Activated CD8-positive, alpha-beta T cell treated with anti-CD3 and anti-CD28 coated beads for 36 hours (primary cell): ENCODE data around the gene ATP9B. TPM values are rescaled to one million over a fixed set of nuclear protein-coding genes. Genes with fewer than 3 reads are reported as not detected.

ENCODE experiments used
- ATAC-seq: fragments of 200-7000 bp; cut with Tn5 transposase; one replicate; pipeline ENCODE4 v1.10.0; 2021; ENCODE audit warnings: mild to moderate bottlenecking, moderate library complexity
- CTCF ChIA-PET: fragments of 350-600 bp; sonication (Branson Sonifier 250); formaldehyde crosslinking; loops from one replicate; lab custom pipeline; 2021; ENCODE audit warnings: antibody characterized with exemption; lab: Charles Lee
- POLR2A ChIA-PET: fragments of 350-600 bp; sonication (Branson Sonifier 250); formaldehyde crosslinking; loops from one replicate; lab custom pipeline; 2021; ENCODE audit warnings: antibody characterized with exemption; lab: Charles Lee
- DNase-seq: peaks from one replicate; pipeline ENCODE4 v3.0.0-alpha.2; 2020
- H3K27ac Mint-ChIP-seq: one replicate; pipeline ENCODE4 v1.8.0; 2021; ENCODE audit warnings: mild to moderate bottlenecking, mixed read lengths
- H3K27me3 Mint-ChIP-seq: one replicate; pipeline ENCODE4 v1.8.0; 2021; ENCODE audit warnings: mixed read lengths
- H3K36me3 Mint-ChIP-seq: one replicate; pipeline ENCODE4 v1.8.0; 2021; ENCODE audit warnings: low read depth, mixed read lengths
- H3K4me1 Mint-ChIP-seq: one replicate; pipeline ENCODE4 v1.8.0; 2021; ENCODE audit warnings: low read depth, mixed read lengths
- H3K4me3 Mint-ChIP-seq: one replicate; pipeline ENCODE4 v1.8.0; 2021; ENCODE audit warnings: mild to moderate bottlenecking, moderate library complexity, mixed read lengths
- H3K9me3 Mint-ChIP-seq: one replicate; pipeline ENCODE4 v1.8.0; 2021; ENCODE audit warnings: mixed read lengths
- intact Hi-C: fragments of 100-400 bp; cut with micrococcal nuclease; formaldehyde crosslinking; loops from one replicate; pipeline ENCODE4 v1.10.0; 2022
- total RNA-seq, 2 experiments: library from RNA; stranded (reverse); gene quantifications; one replicate each; pipeline ENCODE4 v1.2.3, GENCODE V29; 2021
- TF ChIP-seq, protein P1 (sequence below): fragments of 200-600 bp; IDR thresholded peaks from one replicate; pipeline ENCODE4 v1.8.0; 2022; ENCODE audit warnings: antibody characterized with exemption, mild to moderate bottlenecking

Gene ATP9B
- total RNA-seq, 2 experiments from 2014 or later = 18.9 to 21.1 TPM

DNA sequence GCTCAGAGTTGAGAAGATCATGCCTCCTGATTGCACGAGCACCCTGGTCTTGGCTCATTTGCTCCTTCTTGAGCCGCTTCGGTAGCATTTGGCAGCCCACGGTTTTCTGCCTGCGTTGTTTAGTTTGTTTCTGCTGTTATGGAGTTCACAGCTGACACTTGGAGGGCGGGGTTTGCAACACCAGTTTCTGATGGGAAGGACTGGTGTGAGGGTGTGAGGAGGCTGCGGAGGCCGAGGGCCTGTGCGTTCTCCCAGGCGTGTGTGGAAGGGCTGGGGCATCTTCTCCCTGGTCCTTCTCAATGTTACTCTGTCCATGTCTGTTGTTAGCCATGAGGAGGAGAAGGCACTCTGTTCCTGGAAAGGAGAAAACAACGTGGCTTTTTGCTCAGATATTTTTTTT, 349.4 kb downstream of the ATP9B start:
- peaks cover 38% of the 10 kb centered on the region for H3K4me1 Mint-ChIP-seq
- H3K36me3 Mint-ChIP-seq = peaks cover 47% of the 10 kb centered on the region
- no peak overlapping the region for H3K4me3 Mint-ChIP-seq
- ChIA-PET CTCF (no interaction called here), POLR2A (no interaction called here)
- H3K9me3 Mint-ChIP-seq = no peaks in the 10 kb centered on the region
- no peak overlapping the region for H3K27ac Mint-ChIP-seq
- intact Hi-C loops = no loop called here
- ATAC-seq = no peak
- H3K27me3 Mint-ChIP-seq = no peaks in the 10 kb centered on the region
- TF ChIP-seq, protein P1, sequence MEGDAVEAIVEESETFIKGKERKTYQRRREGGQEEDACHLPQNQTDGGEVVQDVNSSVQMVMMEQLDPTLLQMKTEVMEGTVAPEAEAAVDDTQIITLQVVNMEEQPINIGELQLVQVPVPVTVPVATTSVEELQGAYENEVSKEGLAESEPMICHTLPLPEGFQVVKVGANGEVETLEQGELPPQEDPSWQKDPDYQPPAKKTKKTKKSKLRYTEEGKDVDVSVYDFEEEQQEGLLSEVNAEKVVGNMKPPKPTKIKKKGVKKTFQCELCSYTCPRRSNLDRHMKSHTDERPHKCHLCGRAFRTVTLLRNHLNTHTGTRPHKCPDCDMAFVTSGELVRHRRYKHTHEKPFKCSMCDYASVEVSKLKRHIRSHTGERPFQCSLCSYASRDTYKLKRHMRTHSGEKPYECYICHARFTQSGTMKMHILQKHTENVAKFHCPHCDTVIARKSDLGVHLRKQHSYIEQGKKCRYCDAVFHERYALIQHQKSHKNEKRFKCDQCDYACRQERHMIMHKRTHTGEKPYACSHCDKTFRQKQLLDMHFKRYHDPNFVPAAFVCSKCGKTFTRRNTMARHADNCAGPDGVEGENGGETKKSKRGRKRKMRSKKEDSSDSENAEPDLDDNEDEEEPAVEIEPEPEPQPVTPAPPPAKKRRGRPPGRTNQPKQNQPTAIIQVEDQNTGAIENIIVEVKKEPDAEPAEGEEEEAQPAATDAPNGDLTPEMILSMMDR = no peak
- no peak for DNase-seq

DNA sequence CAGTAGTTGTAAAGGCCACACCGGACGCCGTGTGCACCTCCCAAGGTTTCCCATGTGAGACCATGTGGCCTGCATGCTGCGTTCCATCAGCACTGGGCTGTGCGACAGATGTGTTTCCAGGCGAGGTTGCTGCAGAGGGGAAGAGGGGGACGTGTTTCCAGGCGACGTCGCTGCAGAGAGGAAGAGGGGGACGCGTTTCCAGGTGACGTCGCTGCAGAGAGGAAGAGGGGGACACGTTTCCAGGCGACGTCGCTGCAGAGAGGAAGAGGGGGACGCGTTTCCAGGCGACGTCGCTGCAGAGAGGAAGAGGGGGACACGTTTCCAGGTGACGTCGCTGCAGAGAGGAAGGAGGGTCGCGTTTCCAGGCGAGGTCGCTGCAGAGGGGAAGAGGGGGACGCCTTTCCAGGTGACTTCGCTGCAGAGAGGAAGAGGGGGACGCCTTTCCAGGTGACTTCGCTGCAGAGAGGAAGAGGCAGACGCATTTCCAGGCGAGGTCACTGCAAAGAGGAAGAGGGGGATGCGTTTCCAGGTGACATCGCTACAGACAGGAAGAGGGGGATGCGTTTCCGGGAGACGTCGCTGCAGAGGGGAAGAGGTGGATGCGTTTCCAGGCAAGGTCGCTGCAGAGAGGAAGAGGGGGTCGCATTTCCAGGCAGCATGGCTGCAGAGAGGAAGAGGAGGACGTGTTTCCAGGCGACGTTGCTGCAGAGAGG, 351.0 kb downstream of the ATP9B start:
- no peak for DNase-seq
- peaks cover 44% of the 10 kb centered on the region for H3K36me3 Mint-ChIP-seq
- peaks cover 36% of the 10 kb centered on the region for H3K4me1 Mint-ChIP-seq
- ChIA-PET POLR2A (no interaction called here), CTCF (no interaction called here)
- no peak overlapping the region for H3K4me3 Mint-ChIP-seq
- ATAC-seq = no peak
- intact Hi-C loops = no loop called here
- no peaks in the 10 kb centered on the region for H3K9me3 Mint-ChIP-seq
- no peak overlapping the region for H3K27ac Mint-ChIP-seq
- TF ChIP-seq, protein P1 = no peak
- H3K27me3 Mint-ChIP-seq = no peaks in the 10 kb centered on the region

DNA sequence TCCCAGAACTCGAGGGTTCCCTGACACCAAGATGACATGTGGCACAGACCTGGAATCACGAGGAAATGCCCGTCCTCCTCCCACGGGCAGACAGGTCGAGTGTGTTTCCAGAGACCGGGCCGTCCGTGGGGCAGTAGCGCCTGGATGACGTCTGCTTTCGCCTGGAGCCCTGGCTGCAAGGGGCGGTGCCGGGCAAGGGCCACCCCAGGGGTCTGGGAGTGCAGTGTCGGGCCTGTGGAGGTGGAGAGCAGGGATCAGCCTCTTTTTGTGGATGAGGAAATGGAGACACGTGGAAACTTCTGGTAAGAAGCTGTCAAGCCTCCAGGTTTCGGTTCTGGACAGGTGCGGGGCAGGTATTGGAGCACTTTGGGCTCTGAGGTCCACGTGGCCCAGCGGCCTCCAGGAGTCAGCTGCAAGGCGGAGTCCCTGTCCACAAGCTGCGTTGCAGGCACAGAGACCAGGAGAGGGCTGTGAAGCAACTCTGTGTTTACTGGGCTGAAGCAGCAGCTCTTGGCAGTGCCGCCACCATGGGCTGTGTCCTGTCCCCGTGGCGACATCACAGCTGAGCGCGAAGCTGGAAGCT, 352.2 kb downstream of the ATP9B start:
- CTCF ChIA-PET = interaction anchor here (1.1 to 2.0 kb wide), 2 partner anchors 40 to 42 kb away, joined by 3 to 8 read pairs; no protein-coding TSS in a partner anchor
- H3K27me3 Mint-ChIP-seq = no peaks in the 10 kb centered on the region

DNA sequence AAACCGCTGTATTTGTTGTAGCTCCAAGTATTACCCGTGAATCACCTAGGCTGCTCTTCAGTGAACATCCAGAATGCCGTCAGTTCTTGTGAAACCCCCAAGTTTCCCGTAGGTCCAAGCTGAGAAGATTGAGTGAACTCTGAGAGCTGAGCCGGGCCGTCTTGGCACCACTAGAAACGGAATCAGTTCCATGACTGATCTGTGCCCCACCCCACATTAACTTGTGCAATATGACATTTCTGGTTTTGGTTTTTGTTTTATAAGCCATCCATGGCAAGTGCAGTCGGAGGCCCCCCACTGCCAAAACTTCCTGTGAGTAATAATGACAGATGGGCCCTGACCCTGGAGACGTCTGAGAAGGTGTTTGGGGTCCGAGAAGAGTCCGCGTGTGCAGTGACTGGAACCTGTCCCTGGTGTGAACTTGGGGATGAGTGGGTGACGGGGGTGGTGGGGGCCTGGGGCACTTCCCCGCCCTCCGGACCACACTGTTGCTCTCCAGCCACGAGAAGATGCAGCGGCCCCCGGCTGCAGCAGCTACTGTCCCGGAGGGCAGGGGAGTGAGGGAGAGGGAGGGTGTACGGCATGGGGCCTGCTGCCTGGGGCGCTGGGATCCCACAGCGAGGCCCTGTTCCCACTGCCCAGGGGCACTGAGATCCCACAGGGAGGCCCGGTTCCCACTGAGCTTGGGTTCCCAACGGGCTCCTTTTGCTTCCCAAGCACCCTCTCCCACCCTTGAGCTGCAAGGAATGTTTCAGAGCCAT, 353.0 kb downstream of the ATP9B start:
- Mint-ChIP-seq H3K4me1 (peaks cover 32% of the 10 kb centered on the region), H3K9me3 (no peaks in the 10 kb centered on the region), H3K27me3 (no peaks in the 10 kb centered on the region), H3K4me3 (no peak overlapping the region), H3K36me3 (peaks cover 46% of the 10 kb centered on the region), H3K27ac (no peak overlapping the region)
- TF ChIP-seq, protein P1 = no peak
- intact Hi-C loops = no loop called here
- ChIA-PET CTCF (interaction anchor here (1.1 to 2.0 kb wide), 2 partner anchors 41 to 43 kb away, joined by 3 to 8 read pairs; no protein-coding TSS in a partner anchor), POLR2A (interaction anchor here (1.4 to 1.9 kb wide), 2 partner anchors 13 to 16 kb away, joined by 3 to 4 read pairs; no protein-coding TSS in a partner anchor)
- ATAC-seq (peak; percentile 21), DNase-seq (no peak)

More for the DNA sequence above, 352.2 kb downstream of the ATP9B start:
- Mint-ChIP-seq H3K27ac (no peak overlapping the region), H3K4me3 (no peak overlapping the region), H3K4me1 (peaks cover 36% of the 10 kb centered on the region), H3K36me3 (peaks cover 49% of the 10 kb centered on the region), H3K9me3 (no peaks in the 10 kb centered on the region)
- ATAC-seq (no peak), DNase-seq (no peak)
- POLR2A ChIA-PET = interaction anchor here (1.4 to 1.9 kb wide), 2 partner anchors 14 to 15 kb away, joined by 3 to 4 read pairs; no protein-coding TSS in a partner anchor
- TF ChIP-seq, protein P1 = no peak
- intact Hi-C loops = no loop called here
